Motor neuron (in vitro differentiated cells): Measurements from ENCODE around the gene INPP4B. TPM values are rescaled to one million over a fixed set of nuclear protein-coding genes. Genes with fewer than 3 reads are reported as not detected.

ENCODE experiments used
- ATAC-seq, 8 experiments: fragments of 200-7000 bp; cut with Tn5 transposase; replicated peaks in 6 of 8; 2 replicates each; pipeline ENCODE4 v1.8.0; 2021; ENCODE audit warnings: mild to moderate bottlenecking in 8 of 8, moderate library complexity in 8 of 8
- H3K27ac ChIP-seq, 2 donors: fragments of 250-450 bp; sonication (Bioruptor Pico); 2 replicates each; pipeline ENCODE4 v1.9.0; 2021; ENCODE audit warnings: antibody characterized with exemption in 2 of 2, mild to moderate bottlenecking in 2 of 2, moderate library complexity in 1 of 2
- H3K4me1 ChIP-seq, 2 donors: fragments of 250-450 bp; sonication (Bioruptor Pico); replicated peaks in 1 of 2; 2 replicates each; pipeline ENCODE4 v1.6.1; 2021; ENCODE audit warnings: antibody characterized with exemption in 2 of 2, mild to moderate bottlenecking in 2 of 2, moderate library complexity in 1 of 2
- H3K4me3 ChIP-seq, 5 donors: fragments of 250-450 bp; sonication (Bioruptor Pico); 2 replicates each; pipeline ENCODE4 v1.9.0; 2021; ENCODE audit warnings: antibody characterized with exemption in 5 of 5, mild to moderate bottlenecking in 5 of 5, moderate library complexity in 4 of 5
- WGBS, 10 experiments: fragments of 450-650 bp; shearing (Covaris generic); methylation state at CpG; one replicate each; pipeline ENCODE4 v1.0.0; 2022; 5-methylcytosine and 5-hydroxymethylcytosine counted together
- in situ Hi-C, 9 experiments: fragments of 400-800 bp; cut with MboI; loops; one replicate each; pipeline ENCODE4 v1.15.0; 2021; ENCODE audit warnings: low sequenced_read_pairs in 9 of 9, low pct_unique_long_range_greater_than_20kb in 2 of 9; ENCODE audit not compliant: unreplicated experiment in 9 of 9
- total RNA-seq, 8 experiments: library from RNA; unstranded; fragments of 300-600 nt; gene quantifications; 2 replicates each; pipeline versions ENCODE4 v1.2.3 to v1.2.4, GENCODE V29; 2022

Gene INPP4B
- total RNA-seq, 8 experiments from 2014 or later, result 0.54 to 62.3 (median 3.9) TPM

DNA sequence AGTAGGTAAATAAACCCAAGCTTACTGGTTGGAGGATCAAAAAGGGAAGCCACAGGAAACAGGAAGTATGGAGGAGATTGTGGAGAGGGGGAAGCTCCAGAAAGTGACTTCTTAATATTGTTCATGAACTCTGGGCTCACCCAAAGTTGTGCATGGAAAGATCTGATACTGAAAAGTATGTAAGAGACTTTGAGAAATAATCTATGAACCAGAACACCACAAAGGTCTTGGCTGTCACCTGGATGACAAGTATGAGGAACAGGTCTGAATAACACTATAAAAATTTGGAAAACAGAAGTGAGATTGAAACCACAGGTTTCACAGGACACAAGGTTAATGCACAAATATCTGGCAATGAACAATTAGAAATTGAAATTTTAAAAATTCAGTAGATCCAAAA, 567.4 kb downstream of the INPP4B start:
- in situ Hi-C loops, result loop anchor here in 1 of 9 experiments (25.0 kb wide), 1 partner anchor 434 kb away; no protein-coding TSS in a partner anchor
- ATAC-seq, result no peak
- no peaks in the 10 kb centered on the region for H3K4me1 ChIP-seq

DNA sequence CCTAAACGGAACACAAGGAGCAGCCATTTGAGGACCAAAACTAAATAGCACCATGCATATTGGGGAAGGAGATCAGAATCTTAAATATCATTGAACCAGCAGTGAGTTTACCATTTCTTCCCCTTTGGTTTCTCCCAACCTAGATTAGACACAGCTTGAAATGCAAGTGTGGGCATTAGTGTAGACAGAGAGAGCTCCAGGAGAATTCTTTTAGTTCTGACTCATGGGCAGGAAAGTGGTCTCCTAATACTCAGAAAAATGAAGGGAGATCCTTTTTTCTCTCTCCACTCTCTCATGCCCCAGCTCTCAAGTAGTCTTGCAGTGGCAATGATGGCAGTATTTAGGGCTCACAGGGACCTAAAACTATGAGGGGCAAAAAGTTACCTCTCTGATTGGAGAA, 567.9 kb downstream of the INPP4B start:
- Histone ChIP-seq H3K4me3 (no peak overlapping the region), H3K4me1 (no peaks in the 10 kb centered on the region), H3K27ac (no peak overlapping the region)
- no peak for ATAC-seq
- in situ Hi-C loops, result loop anchor here in 1 of 9 experiments (25.0 kb wide), 1 partner anchor 434 kb away; no protein-coding TSS in a partner anchor
- WGBS, 10 experiments, result 83 to 100% (median 100%) methylated on average over 1 of the region's 1 CpG; no CpG with 5 or more reads in 5 of the 10 experiments

More for the DNA sequence above, 567.4 kb downstream of the INPP4B start:
- Histone ChIP-seq H3K4me3 (no peak overlapping the region), H3K27ac (no peak overlapping the region)

DNA sequence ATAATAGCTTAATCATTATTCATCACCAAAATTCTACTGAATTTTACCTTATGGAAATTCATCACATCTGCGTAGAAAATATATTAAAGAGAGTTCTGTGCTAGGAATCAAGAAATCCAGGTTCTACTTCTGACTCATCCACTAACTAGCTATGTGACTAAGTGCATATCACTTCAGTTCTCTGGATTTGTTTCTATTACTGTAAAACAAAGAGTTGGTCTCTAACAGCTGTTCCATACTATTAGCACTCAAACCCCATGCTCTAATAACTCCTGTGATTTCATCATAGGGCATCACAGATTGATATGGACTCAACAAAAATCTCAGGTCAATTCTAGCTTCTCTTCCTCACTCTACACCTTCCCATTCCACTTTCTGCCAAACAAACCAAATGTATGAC, 572.0 kb downstream of the INPP4B start:
- 25 to 100% (median 88%) methylated on average over 1 of the region's 1 CpG; no CpG with 5 or more reads in 4 of the 10 experiments for WGBS, 10 experiments
- H3K4me3 ChIP-seq, result no peak overlapping the region
- in situ Hi-C loops, result no loop called here
- no peak overlapping the region for H3K27ac ChIP-seq
- H3K4me1 ChIP-seq, result no peaks in the 10 kb centered on the region
- no peak for ATAC-seq

DNA sequence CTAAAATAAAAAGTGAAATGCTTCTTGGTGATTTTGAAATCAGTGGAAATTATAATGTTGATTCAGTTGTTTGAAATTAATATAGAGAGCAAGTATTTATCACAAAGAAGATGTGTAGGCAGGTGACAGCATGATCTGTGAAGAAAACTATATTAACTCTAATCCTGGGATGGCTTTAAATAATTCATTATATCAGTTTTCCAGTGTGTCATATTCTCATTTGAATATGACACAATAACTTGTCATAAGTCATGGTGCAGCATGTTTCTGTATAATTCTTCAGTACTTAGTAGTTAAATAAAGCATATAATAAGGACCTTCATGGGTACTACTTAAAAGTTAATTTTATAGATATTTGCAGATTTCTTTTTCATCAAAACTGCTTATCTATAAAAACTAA, 573.6 kb downstream of the INPP4B start:
- Histone ChIP-seq H3K4me3 (no peak overlapping the region), H3K4me1 (no peaks in the 10 kb centered on the region), H3K27ac (no peak overlapping the region)
- ATAC-seq, result no peak
- in situ Hi-C loops, result no loop called here

DNA sequence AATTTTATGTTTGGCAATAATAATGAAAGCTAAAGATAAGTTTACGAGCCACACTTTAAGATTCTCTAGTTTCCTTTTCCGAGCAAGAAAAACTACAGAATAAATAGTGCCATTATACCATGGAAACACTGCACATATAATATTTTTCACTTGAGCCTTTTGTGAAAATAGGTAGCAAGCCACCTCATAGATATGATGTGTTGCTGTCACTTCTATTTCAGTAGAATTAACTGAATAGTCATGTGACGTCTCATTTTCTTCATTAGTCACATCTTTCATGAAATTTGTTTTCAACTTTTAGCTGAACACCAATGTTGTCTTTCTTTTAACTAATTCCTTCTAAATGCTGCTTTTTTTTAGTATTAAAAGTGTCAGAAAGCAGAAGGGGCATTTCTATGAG, 574.3 kb downstream of the INPP4B start:
- Histone ChIP-seq H3K27ac (no peak overlapping the region), H3K4me3 (no peak overlapping the region), H3K4me1 (no peaks in the 10 kb centered on the region)
- ATAC-seq, result no peak
- in situ Hi-C loops, result no loop called here
- 58 to 100% (median 83%) methylated on average over 1 to 3 of the region's 3 CpGs; no CpG with 5 or more reads in 1 of the 10 experiments for WGBS, 10 experiments

DNA sequence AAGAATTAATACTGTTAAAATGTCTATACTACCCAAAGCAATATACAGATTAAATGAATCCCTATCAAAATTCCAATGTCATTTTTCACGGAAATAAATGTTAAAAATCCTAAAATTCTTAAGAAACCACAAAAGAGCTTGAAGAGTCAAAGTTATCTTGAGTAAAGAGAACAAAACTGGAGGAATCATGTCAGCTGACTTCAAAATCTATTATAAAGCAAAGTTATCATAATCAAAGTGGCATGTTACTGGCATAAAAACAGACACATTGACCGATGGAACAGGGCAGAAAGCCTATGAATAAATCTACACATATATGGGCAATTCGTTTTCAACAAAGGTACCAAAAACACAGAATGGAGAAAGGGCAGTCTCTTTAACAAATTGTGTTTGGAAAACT, 579.0 kb downstream of the INPP4B start:
- no peak overlapping the region for H3K4me3 ChIP-seq
- ATAC-seq, result no peak
- no peak overlapping the region for H3K27ac ChIP-seq
- H3K4me1 ChIP-seq, result no peaks in the 10 kb centered on the region
- WGBS, 10 experiments, result 53 to 76% (median 67%) methylated on average over 2 to 3 of the region's 3 CpGs; no CpG with 5 or more reads in 1 of the 10 experiments
- in situ Hi-C loops, result no loop called here

DNA sequence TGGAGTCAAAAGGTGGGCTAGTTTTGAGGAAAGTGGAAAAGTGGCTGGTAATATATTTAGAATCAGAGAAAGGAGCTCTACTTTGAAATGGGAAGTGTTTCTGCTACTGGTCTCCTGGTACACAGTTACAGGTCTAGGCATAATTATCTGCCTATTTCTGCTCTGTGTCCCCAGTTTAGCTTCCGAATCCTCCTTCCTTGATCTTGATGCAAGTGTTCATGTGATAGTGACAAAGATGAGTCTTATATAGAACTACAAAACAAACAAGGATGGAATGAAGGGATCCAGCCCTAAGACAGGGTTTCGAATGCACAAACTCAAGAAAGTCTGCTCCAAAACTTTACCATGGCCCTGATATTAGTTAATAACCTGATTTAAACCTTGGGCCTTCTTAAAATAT, 580.2 kb downstream of the INPP4B start:
- Histone ChIP-seq H3K4me1 (no peaks in the 10 kb centered on the region), H3K27ac (no peak overlapping the region), H3K4me3 (no peak overlapping the region)
- no peak for ATAC-seq
- in situ Hi-C loops, result no loop called here
- WGBS, 10 experiments, result 69 to 100% (median 90%) methylated on average over 1 to 2 of the region's 2 CpGs; no CpG with 5 or more reads in 3 of the 10 experiments

DNA sequence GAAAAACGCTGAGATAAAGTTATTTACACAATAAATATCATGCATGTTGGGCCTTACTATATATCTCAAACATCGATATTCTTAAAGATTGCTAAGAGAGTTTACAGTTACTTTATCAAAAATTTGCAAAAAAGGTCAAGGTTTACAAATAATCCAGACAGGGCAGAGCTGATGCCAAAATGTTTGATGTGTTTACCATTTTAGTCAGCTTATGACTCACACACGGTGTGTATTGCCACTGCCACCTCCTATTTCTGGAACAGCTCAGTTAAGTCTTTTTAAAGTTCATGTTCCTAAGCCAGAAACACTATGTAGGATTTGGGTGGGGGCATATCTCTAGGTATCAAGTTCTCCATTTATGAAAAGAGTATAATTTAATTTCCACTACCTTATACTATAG, 580.6 kb downstream of the INPP4B start:
- ATAC-seq, result peak in 2 of 8 experiments; percentile 74 to 78
- WGBS, 10 experiments, result 54 to 100% (median 85%) methylated on average over 1 to 3 of the region's 3 CpGs
- no peaks in the 10 kb centered on the region for H3K4me1 ChIP-seq
- H3K4me3 ChIP-seq, result no peak overlapping the region
- H3K27ac ChIP-seq, result no peak overlapping the region
- in situ Hi-C loops, result no loop called here

DNA sequence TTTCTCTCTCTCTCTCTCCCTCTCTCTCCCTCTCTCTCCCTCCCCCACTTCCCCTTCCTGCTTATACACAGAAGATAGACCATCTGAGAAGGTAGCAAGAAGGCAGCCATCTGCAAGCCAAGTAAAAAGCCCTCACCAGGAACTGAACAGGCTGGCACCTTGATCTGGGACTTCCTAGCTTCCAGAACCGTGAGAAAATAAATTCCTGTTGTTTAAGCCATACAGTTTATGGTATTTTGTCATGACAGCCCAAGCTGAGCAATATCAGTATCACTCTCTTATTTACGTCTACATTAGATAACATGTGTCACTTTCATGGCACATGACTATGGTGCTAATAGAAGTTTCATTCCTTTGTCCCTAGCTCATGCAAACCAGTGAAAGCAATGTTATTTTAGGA, 581.1 kb downstream of the INPP4B start:
- in situ Hi-C loops, result no loop called here
- Histone ChIP-seq H3K4me1 (no peaks in the 10 kb centered on the region), H3K27ac (no peak overlapping the region), H3K4me3 (no peak overlapping the region)
- WGBS, 10 experiments, result 60 to 100% (median 84%) methylated on average over 1 to 2 of the region's 2 CpGs; no CpG with 5 or more reads in 2 of the 10 experiments
- peak in 2 of 8 experiments; percentile 40 to 49 for ATAC-seq

DNA sequence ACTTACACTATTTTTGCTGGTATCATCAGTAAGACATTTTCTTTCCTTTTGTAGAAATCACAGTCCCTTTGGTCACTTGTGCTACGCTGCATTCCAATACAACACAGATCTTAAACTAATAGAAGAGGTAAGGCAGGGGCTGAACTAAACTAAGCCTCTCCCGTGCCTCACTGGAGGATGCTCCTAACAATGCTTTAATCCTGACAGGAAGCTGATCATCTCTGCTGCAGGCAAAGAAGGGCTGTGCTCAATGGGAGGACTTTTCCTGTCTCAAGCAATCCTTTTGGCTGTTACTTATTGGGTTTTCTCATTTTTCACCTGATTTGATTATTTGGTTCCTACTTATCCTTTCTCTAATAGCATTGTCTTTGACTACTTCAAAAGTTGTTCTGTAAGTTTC, 583.1 kb downstream of the INPP4B start:
- 20 to 85% (median 64%) methylated on average over 1 to 2 of the region's 2 CpGs; no CpG with 5 or more reads in 1 of the 10 experiments for WGBS, 10 experiments
- Histone ChIP-seq H3K4me1 (no peaks in the 10 kb centered on the region), H3K27ac (no peak overlapping the region), H3K4me3 (no peak overlapping the region)
- ATAC-seq, result no peak
- in situ Hi-C loops, result no loop called here

DNA sequence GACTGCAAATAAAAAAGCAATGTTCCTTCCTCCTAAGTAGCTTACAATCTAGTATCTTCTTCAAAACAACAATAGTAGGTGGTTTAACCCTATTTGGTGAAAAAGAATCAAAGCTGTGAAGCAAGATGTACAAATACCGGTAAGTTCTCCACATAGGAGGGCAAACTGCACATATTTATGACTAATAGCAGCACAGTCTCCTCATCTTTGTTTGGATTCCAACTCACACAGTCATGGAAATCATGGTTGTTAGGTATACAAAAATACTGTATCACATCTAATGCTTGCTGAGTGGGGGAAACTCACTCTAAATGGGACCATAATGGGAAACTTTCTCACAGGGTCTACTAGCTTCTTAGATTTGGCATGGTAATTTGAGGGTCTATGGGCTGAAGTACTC, 597.2 kb downstream of the INPP4B start:
- 0 to 100% (median 100%) methylated on average over 1 of the region's 1 CpG; no CpG with 5 or more reads in 2 of the 10 experiments for WGBS, 10 experiments
- ATAC-seq, result no peak
- no peak overlapping the region for H3K27ac ChIP-seq
- in situ Hi-C loops, result no loop called here
- no peak overlapping the region for H3K4me3 ChIP-seq
- no peaks in the 10 kb centered on the region for H3K4me1 ChIP-seq

DNA sequence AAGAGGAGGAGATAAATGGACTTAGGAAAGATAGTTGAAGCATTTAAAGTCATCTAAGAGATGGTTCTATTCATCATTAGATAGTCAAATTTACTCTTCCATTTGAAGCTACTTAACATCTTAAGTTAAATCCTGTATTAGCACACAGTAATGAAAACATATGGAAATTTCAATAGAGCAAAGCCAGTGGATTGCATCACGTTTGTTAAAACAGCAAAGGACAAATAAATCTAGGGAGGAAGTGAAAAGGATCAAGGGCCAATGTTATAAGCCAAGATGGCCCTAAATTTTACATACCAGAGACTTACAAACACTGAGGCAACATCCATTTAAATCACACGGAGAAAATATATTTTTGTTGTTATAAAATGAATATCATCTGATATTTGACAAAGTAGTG, 602.8 kb downstream of the INPP4B start:
- no peak overlapping the region for H3K4me3 ChIP-seq
- no peak for ATAC-seq
- in situ Hi-C loops, result no loop called here
- no peaks in the 10 kb centered on the region for H3K4me1 ChIP-seq
- no peak overlapping the region for H3K27ac ChIP-seq
- 17 to 100% (median 44%) methylated on average over 1 to 2 of the region's 2 CpGs for WGBS, 10 experiments

DNA sequence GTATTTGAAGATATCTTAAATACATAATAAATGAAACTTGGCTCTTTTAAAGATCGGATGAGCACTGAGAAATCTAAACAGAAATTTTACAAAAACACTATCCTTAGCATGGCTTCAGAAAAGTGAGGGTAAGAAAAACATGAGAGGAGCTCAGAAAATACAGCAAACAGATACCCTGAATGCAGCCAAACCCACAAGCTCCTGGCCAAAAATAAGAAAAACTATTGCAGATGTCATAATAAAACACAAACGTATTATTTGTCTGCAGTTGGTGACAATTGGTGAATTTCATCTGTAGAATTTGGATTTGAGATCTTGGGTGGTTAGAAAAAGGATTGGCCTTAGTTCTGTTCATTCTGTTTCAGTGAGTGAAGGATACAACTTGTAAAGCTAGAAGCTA, 603.9 kb downstream of the INPP4B start:
- in situ Hi-C loops, result no loop called here
- 0 to 100% (median 66%) methylated on average over 1 to 2 of the region's 2 CpGs for WGBS, 10 experiments
- H3K27ac ChIP-seq, result no peak overlapping the region
- H3K4me3 ChIP-seq, result no peak overlapping the region
- H3K4me1 ChIP-seq, result no peaks in the 10 kb centered on the region
- ATAC-seq, result no peak

DNA sequence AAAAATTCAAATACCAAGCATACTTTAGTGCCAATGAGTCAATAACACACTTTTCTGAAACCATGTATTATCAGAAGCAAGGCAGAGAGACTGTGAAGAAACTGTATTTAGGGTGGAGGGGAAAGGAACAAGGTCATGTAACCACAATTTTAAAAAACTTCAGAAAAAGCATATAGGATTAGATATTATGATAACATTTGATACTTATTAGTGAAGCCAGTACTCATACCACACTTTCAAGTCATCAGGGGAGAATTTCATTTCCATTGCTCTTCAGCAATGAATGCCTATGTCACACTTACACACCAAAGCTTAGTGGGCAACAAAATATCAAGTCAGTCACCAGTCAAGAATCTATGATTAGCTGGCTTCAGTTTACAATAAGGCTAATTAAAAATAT, 607.5 kb downstream of the INPP4B start:
- ATAC-seq, result no peak
- no peaks in the 10 kb centered on the region for H3K4me1 ChIP-seq
- H3K27ac ChIP-seq, result no peak overlapping the region
- H3K4me3 ChIP-seq, result no peak overlapping the region
- in situ Hi-C loops, result no loop called here

DNA sequence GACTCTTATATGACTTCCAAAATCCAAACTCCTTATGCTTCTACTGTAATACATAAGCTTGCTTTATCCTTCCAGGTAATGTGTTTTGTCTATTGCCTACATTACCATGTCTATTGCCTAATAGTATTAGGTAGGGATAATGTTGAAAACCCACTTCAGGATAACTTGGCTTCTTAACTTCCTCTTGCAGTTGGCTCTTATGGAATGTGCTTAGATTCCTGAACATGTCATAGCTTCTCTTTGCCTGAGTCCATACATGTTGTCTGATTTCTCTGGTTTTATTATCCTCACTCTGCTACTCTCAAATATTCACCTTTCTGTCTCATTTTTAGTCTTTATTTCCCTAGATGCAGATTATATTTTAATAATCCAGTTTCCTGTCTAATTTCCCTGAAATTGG, 609.8 kb downstream of the INPP4B start:
- no peak overlapping the region for H3K27ac ChIP-seq
- no peaks in the 10 kb centered on the region for H3K4me1 ChIP-seq
- in situ Hi-C loops, result no loop called here
- ATAC-seq, result no peak
- H3K4me3 ChIP-seq, result no peak overlapping the region
